Retinal pigment epithelial cell (primary cell): ENCODE results near the gene CDYL2.

Experiments used
- DNase-seq: peaks from one replicate; pipeline ENCODE4 v3.0.0-alpha.2; 2010; ENCODE audit warnings: low read depth
- H3K4me3 ChIP-seq: 2 replicates; pipeline ENCODE4 v1.5.1; 2011; ENCODE audit warnings: mild to moderate bottlenecking, low read length, control low read depth, moderate library complexity
- CTCF ChIP-seq: conservative IDR thresholded peaks from 2 replicates; pipeline ENCODE4 v1.5.1; 2011; ENCODE audit warnings: low read depth, low read length, control low read depth, inconsistent platforms

Gene CDYL2

GRCh38 chr16:80606221-80606766 lies 198.1 kb downstream of the CDYL2 start:
- no peak for TF ChIP-seq CTCF
- no peak for DNase-seq
- no peak overlapping the region for H3K4me3 ChIP-seq

- TF ChIP-seq CTCF: no peak
- no peak for DNase-seq
- no peak overlapping the region for H3K4me3 ChIP-seq
Measured at GRCh38 chr16:80604600-80605355, 199.6 kb downstream of the CDYL2 start.

- no peak for TF ChIP-seq CTCF
- H3K4me3 ChIP-seq: no peak overlapping the region
- DNase-seq: no peak
Measured at GRCh38 chr16:80602894-80603293, 201.5 kb downstream of the CDYL2 start.

GRCh38 chr16:80601182-80601581 lies 203.2 kb downstream of the CDYL2 start:
- TF ChIP-seq CTCF: no peak
- DNase-seq: no peak
- H3K4me3 ChIP-seq: no peak overlapping the region

GRCh38 chr16:80599466-80599865 lies 204.9 kb downstream of the CDYL2 start:
- DNase-seq: no peak
- TF ChIP-seq CTCF: no peak
- no peak overlapping the region for H3K4me3 ChIP-seq

- DNase-seq: no peak
- TF ChIP-seq CTCF: no peak
- H3K4me3 ChIP-seq: no peak overlapping the region
Measured at GRCh38 chr16:80596507-80597207, 207.7 kb downstream of the CDYL2 start.
